KMS-11 (cell line): ENCODE results near the gene FXYD5.

Experiments used
- H2AFZ ChIP-seq: fragments of 200-600 bp; sonication (generic); 2 replicates; pipeline ENCODE4 v1.6.1; 2016; ENCODE audit warnings: antibody characterized with exemption, mixed run types, low read depth
- H3K27ac ChIP-seq: fragments of 200-600 bp; sonication (generic); 2 replicates; pipeline ENCODE4 v1.6.1; 2016; ENCODE audit warnings: mild to moderate bottlenecking, mixed run types
- H3K27me3 ChIP-seq: fragments of 200-600 bp; sonication (generic); 2 replicates; pipeline ENCODE4 v1.6.1; 2017; ENCODE audit warnings: mild to moderate bottlenecking, low read depth, mixed run types, moderate library complexity; ENCODE audit not compliant: insufficient read depth
- H3K36me3 ChIP-seq: fragments of 200-600 bp; sonication (generic); 2 replicates; pipeline ENCODE4 v1.6.1; 2017; ENCODE audit warnings: mild to moderate bottlenecking, mixed run types; ENCODE audit not compliant: insufficient read depth
- H3K4me1 ChIP-seq: fragments of 200-600 bp; sonication (generic); 2 replicates; pipeline ENCODE4 v1.6.1; 2016; ENCODE audit warnings: mild to moderate bottlenecking, low read depth, mixed run types; ENCODE audit not compliant: poor library complexity, severe bottlenecking
- H3K4me2 ChIP-seq: fragments of 200-600 bp; sonication (generic); 2 replicates; pipeline ENCODE4 v1.7.0; 2016; ENCODE audit warnings: mild to moderate bottlenecking, mixed run types
- H3K4me3 ChIP-seq: fragments of 200-600 bp; sonication (generic); IDR thresholded peaks from 2 replicates; pipeline ENCODE4 v1.6.1; 2017; ENCODE audit warnings: low read depth, low read length, mixed read lengths; ENCODE audit not compliant: insufficient read depth
- H3K79me2 ChIP-seq: fragments of 200-600 bp; sonication (generic); 2 replicates; pipeline ENCODE4 v1.6.1; 2016; ENCODE audit warnings: low read depth, mixed run types; ENCODE audit not compliant: insufficient read depth
- H3K9ac ChIP-seq: fragments of 200-600 bp; sonication (generic); 2 replicates; pipeline ENCODE4 v1.6.1; 2016; ENCODE audit warnings: mild to moderate bottlenecking, mixed run types
- H4K20me1 ChIP-seq: fragments of 200-600 bp; sonication (generic); 2 replicates; pipeline ENCODE4 v1.6.1; 2016; ENCODE audit warnings: mild to moderate bottlenecking, mixed run types; ENCODE audit not compliant: insufficient read depth
- CTCF ChIP-seq: fragments of 200-600 bp; sonication (generic); conservative IDR thresholded peaks from 2 replicates; pipeline ENCODE4 v1.6.1; 2017; ENCODE audit warnings: low read depth, mild to moderate bottlenecking, antibody characterized with exemption, low read length, moderate library complexity, mixed read lengths

FXYD5 gene

GRCh38 chr19:35135389-35135909 lies 19.1 kb upstream of the FXYD5 start:
- no peaks in the 10 kb centered on the region for H3K79me2 ChIP-seq
- H3K4me1 ChIP-seq: no peaks in the 10 kb centered on the region
- no peaks in the 10 kb centered on the region for H3K36me3 ChIP-seq
- H4K20me1 ChIP-seq: no peaks in the 10 kb centered on the region
- H3K27ac ChIP-seq: no peak overlapping the region
- peak; percentile 81 for TF ChIP-seq CTCF
- peaks cover 14% of the 10 kb centered on the region; the same call in 1 of the 2 replicates for H3K27me3 ChIP-seq
- no peak overlapping the region for H3K4me3 ChIP-seq
- H2AFZ ChIP-seq: no peak overlapping the region
- H3K4me2 ChIP-seq: no peak overlapping the region
- no peak overlapping the region for H3K9ac ChIP-seq

- Histone ChIP-seq H3K4me1 (no peaks in the 10 kb centered on the region), H3K27ac (no peak overlapping the region), H4K20me1 (no peaks in the 10 kb centered on the region), H3K9ac (no peak overlapping the region), H3K27me3 (peaks cover 8% of the 10 kb centered on the region; the same call in 1 of the 2 replicates), H3K4me3 (no peak overlapping the region), H3K4me2 (no peak overlapping the region), H3K36me3 (no peaks in the 10 kb centered on the region), H2AFZ (no peak overlapping the region), H3K79me2 (no peaks in the 10 kb centered on the region)
- no peak for TF ChIP-seq CTCF
Measured at GRCh38 chr19:35136231-35136630, 18.3 kb upstream of the FXYD5 start.

GRCh38 chr19:35136977-35137702 lies 17.4 kb upstream of the FXYD5 start:
- no peak overlapping the region for H3K4me2 ChIP-seq
- H4K20me1 ChIP-seq: no peaks in the 10 kb centered on the region
- peaks cover 6% of the 10 kb centered on the region; the same call in 1 of the 2 replicates for H3K27me3 ChIP-seq
- H3K36me3 ChIP-seq: no peaks in the 10 kb centered on the region
- no peak overlapping the region for H2AFZ ChIP-seq
- no peak overlapping the region for H3K27ac ChIP-seq
- TF ChIP-seq CTCF: no peak
- H3K79me2 ChIP-seq: no peaks in the 10 kb centered on the region
- H3K9ac ChIP-seq: no peak overlapping the region
- no peak overlapping the region for H3K4me3 ChIP-seq
- H3K4me1 ChIP-seq: peaks cover 7% of the 10 kb centered on the region

GRCh38 chr19:35138305-35138892 lies 16.1 kb upstream of the FXYD5 start, which contains the start of gene FXYD1:
Gene FXYD1 (plus strand): TSS chr19:35138824. CDS start chr19:35140080, 1,256 bp downstream.
- TF ChIP-seq CTCF: no peak
- Histone ChIP-seq H3K27ac (no peak within 1 kb of the TSS), H3K4me1 (peaks cover 7% of the 10 kb centered on the region), H3K27me3 (peaks cover 7% of the 10 kb centered on the region; the same call in 1 of the 2 replicates), H3K4me3 (no peak within 1 kb of the TSS), H4K20me1 (no peaks in the 10 kb centered on the region), H3K36me3 (no peaks in the 10 kb centered on the region), H2AFZ (no peak within 1 kb of the TSS), H3K4me2 (no peak within 1 kb of the TSS), H3K9ac (no peak within 1 kb of the TSS), H3K79me2 (no peaks in the 10 kb centered on the region)
